Astrocyte (in vitro differentiated cells and primary cell): ENCODE measurements around the gene ADAM19. TPM values are rescaled to one million over a fixed set of nuclear protein-coding genes. Genes with fewer than 3 reads are reported as not detected.
A peak's percentile ranks its signal among the peaks of the same experiment; 100 is the strongest.

Source experiments
- DNase-seq: peaks from one replicate; pipeline ENCODE4 v3.0.0-alpha.2; 2010; ENCODE audit warnings: low read depth
- FAIRE-seq: peaks from 2 replicates; lab custom pipeline; 2011; peaks lifted over from hg19 to GRCh38; lab: Jason Lieb, UNC
- H2AFZ ChIP-seq: 2 replicates; pipeline ENCODE4 v1.6.0; 2012; ENCODE audit warnings: low read depth, low read length, inconsistent platforms
- H3K27ac ChIP-seq: 2 replicates; pipeline ENCODE4 v1.5.1; 2011; ENCODE audit warnings: low read depth, low read length, inconsistent platforms
- H3K27me3 ChIP-seq: 2 replicates; pipeline ENCODE4 v1.6.0; 2011; ENCODE audit warnings: low read length, inconsistent platforms; ENCODE audit not compliant: insufficient read depth
- H3K36me3 ChIP-seq: 2 replicates; pipeline ENCODE4 v1.5.1; 2011; ENCODE audit warnings: low read length, inconsistent platforms; ENCODE audit not compliant: insufficient read depth
- H3K4me1 ChIP-seq: 2 replicates; pipeline ENCODE4 v1.5.1; 2011; ENCODE audit warnings: low read length, inconsistent platforms; ENCODE audit not compliant: insufficient read depth
- H3K4me2 ChIP-seq: 2 replicates; pipeline ENCODE4 v1.6.0; 2012; ENCODE audit warnings: low read length, inconsistent platforms
- H3K4me3 ChIP-seq: 2 replicates; pipeline ENCODE4 v1.5.1; 2011; ENCODE audit warnings: low read depth, mild to moderate bottlenecking, low read length, inconsistent platforms; ENCODE audit not compliant: insufficient read depth
- H3K79me2 ChIP-seq: 2 replicates; pipeline ENCODE4 v1.6.0; 2012; ENCODE audit warnings: mild to moderate bottlenecking, low read length, inconsistent platforms; ENCODE audit not compliant: insufficient read depth
- H3K9ac ChIP-seq: 2 replicates; pipeline ENCODE4 v1.6.0; 2012; ENCODE audit warnings: mild to moderate bottlenecking, low read length, inconsistent platforms
- H3K9me3 ChIP-seq: 2 replicates; pipeline ENCODE4 v1.5.1; 2012; ENCODE audit warnings: low read depth, mild to moderate bottlenecking, low read length, inconsistent platforms; ENCODE audit not compliant: insufficient read depth
- H4K20me1 ChIP-seq: 2 replicates; pipeline ENCODE4 v1.6.0; 2012; ENCODE audit warnings: low read length, inconsistent platforms; ENCODE audit not compliant: insufficient read depth
- H3K27ac Mint-ChIP-seq: one replicate; pipeline ENCODE4 v1.8.0; 2021; ENCODE audit warnings: mild to moderate bottlenecking, mixed read lengths; ENCODE audit not compliant: unreplicated experiment
- H3K27me3 Mint-ChIP-seq: one replicate; pipeline ENCODE4 v1.8.0; 2021; ENCODE audit warnings: low read depth, mixed read lengths; ENCODE audit not compliant: unreplicated experiment
- H3K36me3 Mint-ChIP-seq: one replicate; pipeline ENCODE4 v1.8.0; 2021; ENCODE audit warnings: low read depth, mixed read lengths; ENCODE audit not compliant: unreplicated experiment
- H3K4me1 Mint-ChIP-seq: one replicate; pipeline ENCODE4 v1.8.0; 2021; ENCODE audit warnings: low read depth, mixed read lengths; ENCODE audit not compliant: unreplicated experiment
- H3K4me3 Mint-ChIP-seq: one replicate; pipeline ENCODE4 v1.8.0; 2021; ENCODE audit warnings: mild to moderate bottlenecking, moderate library complexity, mixed read lengths; ENCODE audit not compliant: unreplicated experiment
- H3K9me3 Mint-ChIP-seq: one replicate; pipeline ENCODE4 v1.8.0; 2021; ENCODE audit warnings: mild to moderate bottlenecking, mixed read lengths; ENCODE audit not compliant: unreplicated experiment
- EZH2 ChIP-seq: IDR thresholded peaks from 2 replicates; pipeline ENCODE4 v1.6.1; 2012; ENCODE audit warnings: mild to moderate bottlenecking, low read length, inconsistent platforms; ENCODE audit not compliant: insufficient read depth
- total RNA-seq: library from RNA; stranded (reverse); gene quantifications from 2 replicates; pipeline ENCODE4 v1.2.1, GENCODE V29; 2021
- TF ChIP-seq, protein P1 (sequence below): IDR thresholded peaks from 2 replicates; pipeline ENCODE4 v1.5.1; 2011; ENCODE audit warnings: low read depth, mild to moderate bottlenecking, inconsistent platforms, low read length, moderate library complexity; ENCODE audit not compliant: insufficient read depth

ADAM19 gene
- total RNA-seq, 1 donor from 2014 or later: 316 TPM

DNA sequence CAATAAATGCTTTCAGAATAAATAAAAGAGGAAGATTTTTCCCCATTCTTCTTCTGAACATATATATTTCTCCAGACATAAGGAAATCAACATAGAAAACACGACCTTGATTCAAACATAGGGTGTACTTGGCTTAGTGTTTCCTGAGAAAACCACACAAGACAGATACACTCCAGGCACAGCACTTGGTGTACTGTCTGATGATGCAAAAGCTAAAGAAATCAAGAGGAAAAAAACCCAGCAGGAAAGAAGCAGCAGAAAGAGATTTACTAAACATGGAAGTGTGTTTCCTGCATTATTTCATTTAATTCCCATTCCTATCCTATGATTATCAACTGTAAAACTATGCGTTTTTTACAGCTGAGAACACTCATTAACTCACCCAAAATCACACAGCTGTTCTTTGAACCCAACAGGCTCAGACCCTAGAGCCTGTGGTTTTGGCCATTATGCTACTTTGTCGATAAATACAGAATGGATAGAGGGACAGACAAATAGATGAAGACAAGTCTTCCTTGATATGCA is 69.4 kb downstream of the ADAM19 start:
- FAIRE-seq (no peak), DNase-seq (peak; percentile 66)
- no peaks in the 10 kb centered on the region for H3K9me3 ChIP-seq
- Mint-ChIP-seq H3K4me1 (peaks cover 29% of the 10 kb centered on the region), H3K9me3 (no peaks in the 10 kb centered on the region), H3K36me3 (peaks cover 40% of the 10 kb centered on the region), H3K4me3 (no peak overlapping the region), H3K27me3 (no peaks in the 10 kb centered on the region), H3K27ac (no peak overlapping the region)
- H3K27ac ChIP-seq: peak overlapping the region; percentile 16
- H3K9ac ChIP-seq: no peak overlapping the region
- no peak overlapping the region for H3K4me3 ChIP-seq
- peaks cover 12% of the 10 kb centered on the region for H3K4me1 ChIP-seq
- H3K4me2 ChIP-seq: no peak overlapping the region
- peaks cover 88% of the 10 kb centered on the region for H3K36me3 ChIP-seq
- H3K27me3 ChIP-seq: no peaks in the 10 kb centered on the region
- no peak overlapping the region for H2AFZ ChIP-seq
- peaks cover 75% of the 10 kb centered on the region for H3K79me2 ChIP-seq
- peaks cover 35% of the 10 kb centered on the region for H4K20me1 ChIP-seq
- TF ChIP-seq EZH2: no peak
- TF ChIP-seq, protein P1, sequence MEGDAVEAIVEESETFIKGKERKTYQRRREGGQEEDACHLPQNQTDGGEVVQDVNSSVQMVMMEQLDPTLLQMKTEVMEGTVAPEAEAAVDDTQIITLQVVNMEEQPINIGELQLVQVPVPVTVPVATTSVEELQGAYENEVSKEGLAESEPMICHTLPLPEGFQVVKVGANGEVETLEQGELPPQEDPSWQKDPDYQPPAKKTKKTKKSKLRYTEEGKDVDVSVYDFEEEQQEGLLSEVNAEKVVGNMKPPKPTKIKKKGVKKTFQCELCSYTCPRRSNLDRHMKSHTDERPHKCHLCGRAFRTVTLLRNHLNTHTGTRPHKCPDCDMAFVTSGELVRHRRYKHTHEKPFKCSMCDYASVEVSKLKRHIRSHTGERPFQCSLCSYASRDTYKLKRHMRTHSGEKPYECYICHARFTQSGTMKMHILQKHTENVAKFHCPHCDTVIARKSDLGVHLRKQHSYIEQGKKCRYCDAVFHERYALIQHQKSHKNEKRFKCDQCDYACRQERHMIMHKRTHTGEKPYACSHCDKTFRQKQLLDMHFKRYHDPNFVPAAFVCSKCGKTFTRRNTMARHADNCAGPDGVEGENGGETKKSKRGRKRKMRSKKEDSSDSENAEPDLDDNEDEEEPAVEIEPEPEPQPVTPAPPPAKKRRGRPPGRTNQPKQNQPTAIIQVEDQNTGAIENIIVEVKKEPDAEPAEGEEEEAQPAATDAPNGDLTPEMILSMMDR: no peak

DNA sequence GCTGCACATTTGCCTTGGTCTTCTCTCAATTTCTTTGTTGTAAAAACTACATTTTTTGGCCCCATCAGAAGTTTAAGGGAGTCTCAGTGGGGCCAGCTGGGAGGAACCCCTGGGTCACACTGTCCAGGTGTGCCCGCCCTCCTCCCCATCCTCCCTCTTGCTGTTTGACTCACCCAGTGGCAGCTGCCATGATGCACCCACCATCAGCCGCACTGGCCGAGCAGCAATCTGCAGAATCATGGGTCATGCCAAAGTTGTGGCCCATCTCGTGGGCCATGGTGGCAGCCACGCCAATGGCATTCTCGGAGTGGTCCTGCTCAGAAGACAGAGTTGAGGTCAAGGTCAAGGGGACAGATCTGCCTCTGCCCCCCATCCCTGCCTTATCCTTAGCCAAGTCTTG is 70.1 kb downstream of the ADAM19 start:
- Mint-ChIP-seq H3K27ac (no peak overlapping the region), H3K4me3 (no peak overlapping the region), H3K27me3 (no peaks in the 10 kb centered on the region), H3K9me3 (no peaks in the 10 kb centered on the region), H3K4me1 (peaks cover 24% of the 10 kb centered on the region), H3K36me3 (peaks cover 46% of the 10 kb centered on the region)
- TF ChIP-seq, protein P1: no peak
- TF ChIP-seq EZH2: no peak
- Histone ChIP-seq H3K36me3 (peaks cover 88% of the 10 kb centered on the region), H3K4me2 (no peak overlapping the region), H3K4me1 (peaks cover 7% of the 10 kb centered on the region), H2AFZ (no peak overlapping the region), H3K79me2 (peaks cover 75% of the 10 kb centered on the region), H4K20me1 (peaks cover 38% of the 10 kb centered on the region), H3K9me3 (no peaks in the 10 kb centered on the region), H3K4me3 (no peak overlapping the region), H3K27ac (no peak overlapping the region), H3K9ac (no peak overlapping the region), H3K27me3 (no peaks in the 10 kb centered on the region)
- no peak for DNase-seq
- no peak for FAIRE-seq

DNA sequence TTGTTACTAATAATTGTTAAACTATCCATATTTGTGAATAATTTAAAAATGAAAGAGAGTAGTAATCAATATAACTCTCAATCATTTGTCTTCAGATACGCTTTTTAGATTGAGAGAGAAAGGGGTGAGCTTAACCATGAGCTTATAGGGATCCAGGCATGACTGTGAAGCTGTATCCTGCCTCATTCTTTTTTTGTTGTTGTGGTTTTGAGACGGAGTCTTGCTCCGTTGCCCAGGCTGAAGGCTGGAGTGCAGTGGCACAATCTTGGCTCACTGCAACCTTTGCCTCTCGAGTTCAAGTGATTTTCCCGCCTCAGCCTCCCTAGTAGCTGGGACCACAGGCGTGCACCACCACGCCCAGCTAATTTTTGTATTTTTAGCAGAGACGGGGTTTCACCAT is 71.5 kb downstream of the ADAM19 start:
- no peaks in the 10 kb centered on the region for H3K27me3 Mint-ChIP-seq
- Histone ChIP-seq H2AFZ (no peak overlapping the region), H3K27ac (no peak overlapping the region), H3K4me3 (no peak overlapping the region), H3K36me3 (peaks cover 85% of the 10 kb centered on the region), H3K4me2 (no peak overlapping the region), H3K27me3 (no peaks in the 10 kb centered on the region), H4K20me1 (peaks cover 44% of the 10 kb centered on the region), H3K79me2 (peaks cover 73% of the 10 kb centered on the region), H3K9me3 (no peaks in the 10 kb centered on the region), H3K9ac (no peak overlapping the region), H3K4me1 (peaks cover 7% of the 10 kb centered on the region)
- H3K4me1 Mint-ChIP-seq: peaks cover 22% of the 10 kb centered on the region
- peaks cover 43% of the 10 kb centered on the region for H3K36me3 Mint-ChIP-seq
- no peak for DNase-seq
- no peak overlapping the region for H3K27ac Mint-ChIP-seq
- TF ChIP-seq EZH2: no peak
- TF ChIP-seq, protein P1: no peak
- no peak for FAIRE-seq
- H3K4me3 Mint-ChIP-seq: no peak overlapping the region
- H3K9me3 Mint-ChIP-seq: no peaks in the 10 kb centered on the region
